Panc1 (cell line): ENCODE results near the gene ROMO1. TPM values are rescaled to one million over a fixed set of nuclear protein-coding genes. Genes with fewer than 3 reads are reported as not detected.
A peak's percentile ranks its signal among the peaks of the same experiment; 100 is the strongest.

Source experiments
- ATAC-seq: fragments of 200-7000 bp; cut with Tn5 transposase; 2 replicates; pipeline ENCODE4 v1.9.1; 2020; ENCODE audit warnings: mild to moderate bottlenecking, moderate library complexity
- Bru-seq: library from RNA; stranded (reverse); fragments of 400-500 nt; gene quantifications from one replicate; lab custom pipeline; 2021; lab: Mats Ljungman, UMichigan
- BruChase-seq, 2 experiments: library from RNA; stranded (reverse); fragments of 400-500 nt; gene quantifications; one replicate each; lab custom pipeline; 2021; lab: Mats Ljungman, UMichigan
- BruUV-seq: library from RNA; stranded (reverse); fragments of 400-500 nt; replicated peaks from 2 replicates; lab custom pipeline; 2021; lab: Mats Ljungman, UMichigan
- CTCF ChIA-PET: fragments of 300-600 bp; sonication (Branson Sonifier 250); formaldehyde crosslinking; loops from one replicate; lab custom pipeline; 2022; ENCODE audit warnings: antibody characterized with exemption; lab: Charles Lee
- POLR2A ChIA-PET: fragments of 300-600 bp; sonication (Branson Sonifier 250); formaldehyde crosslinking; loops from one replicate; lab custom pipeline; 2022; ENCODE audit warnings: antibody characterized with exemption; lab: Charles Lee
- DNase-seq: peaks from one replicate; pipeline ENCODE4 v3.0.0-alpha.2; 2010; ENCODE audit warnings: low read depth, low spot score
- H3K27ac ChIP-seq: 2 replicates; pipeline ENCODE4 v1.5.1; 2011; ENCODE audit warnings: mild to moderate bottlenecking, low read length, inconsistent platforms
- H3K27me3 ChIP-seq: fragments of 200-500 bp; sonication (Bioruptor generic); 2 replicates; pipeline ENCODE4 v1.6.0; 2014; ENCODE audit warnings: low read length, inconsistent platforms; ENCODE audit not compliant: control insufficient read depth, insufficient read depth
- H3K36me3 ChIP-seq: fragments of 200-500 bp; sonication (Bioruptor generic); 2 replicates; pipeline ENCODE4 v1.5.1; 2014; ENCODE audit warnings: inconsistent platforms, mild to moderate bottlenecking, low read length, moderate library complexity; ENCODE audit not compliant: control insufficient read depth, insufficient read depth
- H3K4me1 ChIP-seq: 2 replicates; pipeline ENCODE4 v1.5.1; 2011; ENCODE audit warnings: inconsistent platforms, mild to moderate bottlenecking, low read length, moderate library complexity; ENCODE audit not compliant: control insufficient read depth, insufficient read depth
- H3K4me3 ChIP-seq, 2 experiments: 2 replicates each; pipeline ENCODE4 v1.5.1; 2011 to 2012; ENCODE audit warnings: low read depth in 2 of 2, low read length in 2 of 2, mild to moderate bottlenecking in 2 of 2, inconsistent platforms in 1 of 2, moderate library complexity in 1 of 2
- H3K9me3 ChIP-seq: fragments of 200-500 bp; sonication (Bioruptor generic); 2 replicates; pipeline ENCODE4 v1.5.1; 2014; ENCODE audit warnings: low read depth, mild to moderate bottlenecking, inconsistent platforms, low read length, moderate library complexity; ENCODE audit not compliant: control insufficient read depth, insufficient read depth
- CTCF ChIP-seq: fragments of 450-650 bp; IDR thresholded peaks from 2 replicates; pipeline ENCODE4 v1.5.1; 2017; ENCODE audit warnings: mild to moderate bottlenecking
- POLR2AphosphoS5 ChIP-seq: IDR thresholded peaks from 2 replicates; pipeline ENCODE4 v1.6.1; 2012; ENCODE audit warnings: mild to moderate bottlenecking, low read depth, low read length, moderate library complexity
- REST ChIP-seq, 2 experiments: IDR thresholded peaks; 2 replicates each; pipeline ENCODE4 v1.6.1; 2011 to 2012; ENCODE audit warnings: low read depth in 2 of 2, control low read depth in 1 of 2, low read length in 1 of 2, mild to moderate bottlenecking in 1 of 2, moderate library complexity in 1 of 2; ENCODE audit not compliant: insufficient read depth in 1 of 2
- SIN3A ChIP-seq: IDR thresholded peaks from 2 replicates; pipeline ENCODE4 v1.6.1; 2012; ENCODE audit warnings: low read depth, mild to moderate bottlenecking, low read length, moderate library complexity, borderline replicate concordance; ENCODE audit not compliant: insufficient read depth
- TCF7L2 ChIP-seq: IDR thresholded peaks from 2 replicates; pipeline ENCODE4 v1.6.1; 2011; ENCODE audit warnings: mild to moderate bottlenecking, low read depth, low read length, inconsistent platforms
- in situ Hi-C: cut with HindIII; loops from 2 replicates; pipeline ENCODE4 v1.10.0; 2016; ENCODE audit warnings: low sequenced_read_pairs, low pct_unique_long_range_greater_than_20kb
- intact Hi-C: fragments of 100-400 bp; cut with micrococcal nuclease; formaldehyde crosslinking; loops from one replicate; pipeline ENCODE4 v1.10.0; 2022; ENCODE audit not compliant: unreplicated experiment
- long read RNA-seq: library from polyadenylated mRNA; unstranded; transcript quantifications from one replicate; pipeline ENCODE4 v2.0.0, GENCODE V29; 2021; ENCODE audit not compliant: unreplicated experiment
- polyA plus RNA-seq: library from polyadenylated mRNA; unstranded; fragments of >200 nt; gene quantifications from one replicate; pipeline ENCODE4 v1.2.1, GENCODE V29; 2012; ENCODE audit warnings: missing spikeins; ENCODE audit not compliant: insufficient read length
- total RNA-seq: library from RNA; stranded (reverse); gene quantifications from one replicate; pipeline ENCODE4 v1.2.1, GENCODE V29; 2021; ENCODE audit not compliant: unreplicated experiment

ROMO1 gene
- total RNA-seq (319 TPM), Bru-seq, nascent RNA (percentile 86 among the genes with signal in this experiment), BruChase-seq, experiment 1, labeled RNA remaining after a 2-hour chase (percentile 57 among the genes with signal in this experiment), BruChase-seq, experiment 2, labeled RNA remaining after a 6-hour chase (percentile 66 among the genes with signal in this experiment)
- polyA plus RNA-seq = 767 TPM
- long read RNA-seq, transcript ROMO1-203 (3 exons, 422 nt) = minor isoform, 86 of 413 reads
- long read RNA-seq, transcript ROMO1-201 (2 exons, 496 nt) = major isoform, 87 of 413 reads
- long read RNA-seq, transcript ROMO1-204 (3 exons, 498 nt) = minor isoform, 57 of 413 reads
- long read RNA-seq, partial matches to known transcripts = 1 of 413 reads
- long read RNA-seq, other reads (novel, unspliced or antisense) = 181 of 413 reads

- BruUV-seq = no TSS peak
- peak within 1 kb of the TSS; percentile 80 to 86 for H3K4me3 ChIP-seq
These were observed at the start of gene ROMO1, which contains the start of gene NFS1 for GRCh38 chr20:35699127-35699956. Gene ROMO1, plus strand, starts transcription at chr20:35699405. Its CDS starts 228 bp downstream, at chr20:35699633. Gene NFS1, minus strand, starts transcription at chr20:35699352. Its CDS starts 64 bp downstream, at chr20:35699288.

More at GRCh38 chr20:35699127-35699956, at the start of gene ROMO1, which contains the start of gene NFS1:
- CTCF ChIA-PET = interaction anchor here (0.6 kb wide), 2 partner anchors 72 to 138 kb away, joined by 3 to 4 read pairs; partner anchors contain the start of gene PHF20
- Histone ChIP-seq H3K27ac (peak within 1 kb of the TSS; percentile 93), H3K36me3 (peaks cover 29% of the 10 kb centered on the region), H3K4me1 (peaks cover 21% of the 10 kb centered on the region), H3K9me3 (no peaks in the 10 kb centered on the region), H3K27me3 (no peaks in the 10 kb centered on the region)
- POLR2A ChIA-PET = interaction anchor here (0.5 to 0.6 kb wide), 9 partner anchors 11 to 178 kb away, joined by 3 to 11 read pairs (median 3); no protein-coding TSS in a partner anchor
- in situ Hi-C loops (no loop called here), intact Hi-C loops (no loop called here)
- TF ChIP-seq POLR2AphosphoS5 (peak; percentile 91), CTCF (no peak; the same call in 1 of the 2 replicates), REST (IDR thresholded peaks at IDR 0.05; ENCODE audit: insufficient read depth in 1 of 2, low read depth in 2 of 2, low read length in 1 of 2) (0 out of 4 replicates have a peak, but pooled peaks of 1 of the 2 experiments have one; percentile 9), TCF7L2 (0 out of 2 replicates have a peak, but pooled peaks have one; percentile 19), SIN3A (peak; percentile 96)
- ATAC-seq = peak; percentile 92
- no peak for DNase-seq
